GM23338 (cell line): ENCODE measurements around the gene CBLIF.

Experiments
- CREB1 ChIP-seq: fragments of 250-450 bp; sonication (Bioruptor Pico); IDR thresholded peaks from 2 replicates; pipeline ENCODE4 v1.5.0; 2020; ENCODE audit warnings: low read depth, mild to moderate bottlenecking, moderate library complexity
- EZH2 ChIP-seq: fragments of 200-600 bp; sonication (generic); IDR thresholded peaks from one replicate; pipeline ENCODE4 v1.8.0; 2017; ENCODE audit warnings: antibody characterized with exemption, mild to moderate bottlenecking, low read depth; ENCODE audit not compliant: unreplicated experiment
- EZH2phosphoT487 ChIP-seq: fragments of 200-600 bp; sonication (generic); IDR thresholded peaks from one replicate; pipeline ENCODE4 v1.8.1; 2018; ENCODE audit warnings: antibody characterized with exemption; ENCODE audit not compliant: unreplicated experiment
- NANOG ChIP-seq: IDR thresholded peaks from 2 replicates; pipeline ENCODE4 v1.6.1; 2016; ENCODE audit warnings: antibody characterized with exemption, borderline replicate concordance
- POLR2AphosphoS5 ChIP-seq: IDR thresholded peaks from 2 replicates; pipeline ENCODE4 v1.6.1; 2016; ENCODE audit warnings: antibody characterized with exemption, low read depth
- ZNF331 ChIP-seq: fragments of 250-450 bp; sonication (Bioruptor Pico); IDR thresholded peaks from 2 replicates; pipeline ENCODE4 v1.5.0; 2020; ENCODE audit warnings: low read depth, mild to moderate bottlenecking, moderate library complexity
- TF ChIP-seq, protein P1 (sequence below), 2 experiments: fragments of 200-600 bp in 1 of 2; sonication (generic) in 1 of 2; conservative IDR thresholded peaks; 2 replicates each; pipeline versions ENCODE4 v1.5.1 to v1.6.1; 2016 to 2017; ENCODE audit warnings: antibody characterized with exemption in 2 of 2, low read depth in 2 of 2, mild to moderate bottlenecking in 2 of 2, moderate library complexity in 1 of 2
- TF ChIP-seq, protein P2 (sequence below): IDR thresholded peaks from 2 replicates; pipeline ENCODE4 v1.6.1; 2016; ENCODE audit warnings: antibody characterized with exemption
- TF ChIP-seq, protein P3 (sequence below): IDR thresholded peaks from one replicate; pipeline ENCODE4 v1.6.1; 2018; ENCODE audit warnings: antibody characterized with exemption; ENCODE audit not compliant: unreplicated experiment

DNA sequence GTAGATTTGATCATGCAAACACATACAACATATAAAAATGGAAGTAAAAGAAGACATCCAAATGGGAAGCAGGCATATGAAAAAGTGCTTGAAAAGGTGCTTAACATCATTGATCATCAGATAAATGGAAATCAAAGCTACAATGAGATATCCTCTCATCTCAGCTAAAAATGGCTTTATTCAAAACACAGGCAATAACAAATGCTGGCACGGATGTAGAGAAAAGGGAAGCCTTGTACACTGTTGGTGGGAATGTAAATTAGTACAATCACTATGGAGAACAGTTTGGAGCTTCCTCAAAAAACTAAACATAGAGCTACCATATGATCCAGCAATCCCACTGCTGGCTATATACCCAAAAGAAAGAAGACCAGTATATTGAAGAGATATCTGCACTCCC lies 21.5 kb upstream of the CBLIF start:
- TF ChIP-seq, protein P1, sequence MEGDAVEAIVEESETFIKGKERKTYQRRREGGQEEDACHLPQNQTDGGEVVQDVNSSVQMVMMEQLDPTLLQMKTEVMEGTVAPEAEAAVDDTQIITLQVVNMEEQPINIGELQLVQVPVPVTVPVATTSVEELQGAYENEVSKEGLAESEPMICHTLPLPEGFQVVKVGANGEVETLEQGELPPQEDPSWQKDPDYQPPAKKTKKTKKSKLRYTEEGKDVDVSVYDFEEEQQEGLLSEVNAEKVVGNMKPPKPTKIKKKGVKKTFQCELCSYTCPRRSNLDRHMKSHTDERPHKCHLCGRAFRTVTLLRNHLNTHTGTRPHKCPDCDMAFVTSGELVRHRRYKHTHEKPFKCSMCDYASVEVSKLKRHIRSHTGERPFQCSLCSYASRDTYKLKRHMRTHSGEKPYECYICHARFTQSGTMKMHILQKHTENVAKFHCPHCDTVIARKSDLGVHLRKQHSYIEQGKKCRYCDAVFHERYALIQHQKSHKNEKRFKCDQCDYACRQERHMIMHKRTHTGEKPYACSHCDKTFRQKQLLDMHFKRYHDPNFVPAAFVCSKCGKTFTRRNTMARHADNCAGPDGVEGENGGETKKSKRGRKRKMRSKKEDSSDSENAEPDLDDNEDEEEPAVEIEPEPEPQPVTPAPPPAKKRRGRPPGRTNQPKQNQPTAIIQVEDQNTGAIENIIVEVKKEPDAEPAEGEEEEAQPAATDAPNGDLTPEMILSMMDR (conservative IDR thresholded peaks at IDR 0.05; ENCODE audit: low read depth in 2 of 2): no peak
- TF ChIP-seq POLR2AphosphoS5: no peak
- TF ChIP-seq EZH2phosphoT487: no peak
- no peak for TF ChIP-seq NANOG
- TF ChIP-seq EZH2: no peak
- no peak for TF ChIP-seq CREB1 (CRISPR knock-in tag)
- TF ChIP-seq, protein P2, sequence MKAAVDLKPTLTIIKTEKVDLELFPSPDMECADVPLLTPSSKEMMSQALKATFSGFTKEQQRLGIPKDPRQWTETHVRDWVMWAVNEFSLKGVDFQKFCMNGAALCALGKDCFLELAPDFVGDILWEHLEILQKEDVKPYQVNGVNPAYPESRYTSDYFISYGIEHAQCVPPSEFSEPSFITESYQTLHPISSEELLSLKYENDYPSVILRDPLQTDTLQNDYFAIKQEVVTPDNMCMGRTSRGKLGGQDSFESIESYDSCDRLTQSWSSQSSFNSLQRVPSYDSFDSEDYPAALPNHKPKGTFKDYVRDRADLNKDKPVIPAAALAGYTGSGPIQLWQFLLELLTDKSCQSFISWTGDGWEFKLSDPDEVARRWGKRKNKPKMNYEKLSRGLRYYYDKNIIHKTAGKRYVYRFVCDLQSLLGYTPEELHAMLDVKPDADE: no peak
- TF ChIP-seq, protein P3, sequence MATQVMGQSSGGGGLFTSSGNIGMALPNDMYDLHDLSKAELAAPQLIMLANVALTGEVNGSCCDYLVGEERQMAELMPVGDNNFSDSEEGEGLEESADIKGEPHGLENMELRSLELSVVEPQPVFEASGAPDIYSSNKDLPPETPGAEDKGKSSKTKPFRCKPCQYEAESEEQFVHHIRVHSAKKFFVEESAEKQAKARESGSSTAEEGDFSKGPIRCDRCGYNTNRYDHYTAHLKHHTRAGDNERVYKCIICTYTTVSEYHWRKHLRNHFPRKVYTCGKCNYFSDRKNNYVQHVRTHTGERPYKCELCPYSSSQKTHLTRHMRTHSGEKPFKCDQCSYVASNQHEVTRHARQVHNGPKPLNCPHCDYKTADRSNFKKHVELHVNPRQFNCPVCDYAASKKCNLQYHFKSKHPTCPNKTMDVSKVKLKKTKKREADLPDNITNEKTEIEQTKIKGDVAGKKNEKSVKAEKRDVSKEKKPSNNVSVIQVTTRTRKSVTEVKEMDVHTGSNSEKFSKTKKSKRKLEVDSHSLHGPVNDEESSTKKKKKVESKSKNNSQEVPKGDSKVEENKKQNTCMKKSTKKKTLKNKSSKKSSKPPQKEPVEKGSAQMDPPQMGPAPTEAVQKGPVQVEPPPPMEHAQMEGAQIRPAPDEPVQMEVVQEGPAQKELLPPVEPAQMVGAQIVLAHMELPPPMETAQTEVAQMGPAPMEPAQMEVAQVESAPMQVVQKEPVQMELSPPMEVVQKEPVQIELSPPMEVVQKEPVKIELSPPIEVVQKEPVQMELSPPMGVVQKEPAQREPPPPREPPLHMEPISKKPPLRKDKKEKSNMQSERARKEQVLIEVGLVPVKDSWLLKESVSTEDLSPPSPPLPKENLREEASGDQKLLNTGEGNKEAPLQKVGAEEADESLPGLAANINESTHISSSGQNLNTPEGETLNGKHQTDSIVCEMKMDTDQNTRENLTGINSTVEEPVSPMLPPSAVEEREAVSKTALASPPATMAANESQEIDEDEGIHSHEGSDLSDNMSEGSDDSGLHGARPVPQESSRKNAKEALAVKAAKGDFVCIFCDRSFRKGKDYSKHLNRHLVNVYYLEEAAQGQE: no peak
- no peak for TF ChIP-seq ZNF331 (CRISPR knock-in tag)
